Measurements from ENCODE around the gene ACOT8. TPM values are rescaled to one million over a fixed set of nuclear protein-coding genes. Genes with fewer than 3 reads are reported as not detected.

ACOT8 gene
- total RNA-seq, 1 experiment from 2014 or later, result 19.5 TPM

- Mint-ChIP-seq H3K27me3 (ENCODE audit: insufficient read depth, unreplicated experiment) (no peaks in the 10 kb centered on the region), H3K27ac (ENCODE audit: low read depth, unreplicated experiment) (no peak overlapping the region), H3K9me3 (ENCODE audit: unreplicated experiment) (no peaks in the 10 kb centered on the region), H3K36me3 (ENCODE audit: insufficient read depth, unreplicated experiment) (no peaks in the 10 kb centered on the region), H3K4me3 (ENCODE audit: unreplicated experiment) (no peak overlapping the region), H3K4me1 (ENCODE audit: insufficient read depth, unreplicated experiment) (peaks cover 8% of the 10 kb centered on the region)
- intact Hi-C loops (cut with micrococcal nuclease), result no loop called here
- ChIA-PET CTCF (no interaction called here), POLR2A (interaction anchor here (0.5 to 1.0 kb wide), 3 partner anchors 11 to 407 kb away, joined by 3 read pairs; no protein-coding TSS in a partner anchor)
- no TSS peak for BruUV-seq (replicated peaks)
- no peak for DNase-seq (ENCODE audit: unreplicated experiment)
- TF ChIP-seq CTCF (IDR thresholded peaks at IDR 0.05; ENCODE audit: unreplicated experiment), result no peak
These were observed 28.6 kb downstream of the ACOT8 start for GRCh38 chr20:45828589-45828988.

DNA sequence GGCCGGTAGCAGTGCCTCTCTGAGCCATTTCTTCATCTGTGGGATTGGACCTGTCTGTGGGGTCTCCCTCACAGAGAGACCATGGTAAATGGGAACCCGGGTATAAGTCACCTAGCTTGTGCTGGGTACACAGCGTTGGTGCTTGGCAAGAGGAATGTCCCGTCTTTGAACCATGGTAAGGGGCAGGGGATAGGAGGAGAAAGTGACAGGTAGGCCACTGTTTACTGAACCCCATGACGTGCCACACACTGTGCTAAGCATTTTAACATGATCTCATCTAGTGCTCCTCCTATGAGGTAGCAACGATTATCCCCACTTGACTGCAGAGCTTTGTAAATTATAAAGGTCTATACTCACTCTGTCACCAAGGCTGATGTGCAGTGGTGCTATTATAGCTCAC is 29.5 kb downstream of the ACOT8 start:
- no peak overlapping the region for H3K4me3 Mint-ChIP-seq (ENCODE audit: unreplicated experiment)
- ChIA-PET CTCF (no interaction called here), POLR2A (interaction anchor here (0.8 kb wide), 1 partner anchor 107 kb away, joined by 3 read pairs; the partner anchor contains the start of gene PCIF1)
- no peaks in the 10 kb centered on the region for H3K36me3 Mint-ChIP-seq (ENCODE audit: insufficient read depth, unreplicated experiment)
- H3K9me3 Mint-ChIP-seq (ENCODE audit: unreplicated experiment), result no peaks in the 10 kb centered on the region
- H3K27ac Mint-ChIP-seq (ENCODE audit: low read depth, unreplicated experiment), result no peak overlapping the region
- peaks cover under 1% of the 10 kb centered on the region for H3K4me1 Mint-ChIP-seq (ENCODE audit: insufficient read depth, unreplicated experiment)
- BruUV-seq (replicated peaks), result no TSS peak
- DNase-seq (ENCODE audit: unreplicated experiment), result no peak
- TF ChIP-seq CTCF (IDR thresholded peaks at IDR 0.05; ENCODE audit: unreplicated experiment), result no peak
- H3K27me3 Mint-ChIP-seq (ENCODE audit: insufficient read depth, unreplicated experiment), result no peaks in the 10 kb centered on the region
- intact Hi-C loops (cut with micrococcal nuclease), result no loop called here

DNA sequence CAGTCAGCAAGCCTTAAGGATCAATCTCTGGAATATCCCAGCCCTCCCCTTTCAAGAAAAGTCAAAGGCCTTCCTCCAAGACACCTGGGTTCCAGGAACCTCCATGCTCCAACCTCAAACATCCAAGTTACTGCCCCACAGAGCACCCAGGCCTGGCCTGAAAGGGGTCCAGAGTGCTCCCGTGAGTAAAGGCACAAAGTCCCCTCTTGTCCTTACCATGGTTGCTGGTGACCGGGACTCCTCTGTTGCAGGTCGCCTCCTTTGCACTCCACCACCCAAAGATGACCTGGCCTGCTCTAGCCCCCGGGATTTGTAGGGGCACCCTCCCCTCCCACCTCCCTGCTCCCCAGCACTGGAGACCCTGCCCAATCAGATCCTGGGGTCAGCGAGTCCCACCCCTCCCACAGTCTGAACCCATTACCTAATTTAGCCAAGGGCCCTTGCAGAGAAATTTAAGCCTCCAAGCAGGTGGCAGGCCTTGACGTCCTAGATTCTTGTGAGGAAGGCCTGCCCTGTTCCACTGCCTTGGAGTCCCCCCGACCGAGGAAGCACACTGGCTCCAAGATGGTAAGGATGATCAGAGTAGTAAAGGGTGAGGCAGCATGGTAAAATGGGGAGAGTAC is 30.1 kb downstream of the ACOT8 start, which contains the start of gene TNNC2:
TNNC2 (minus strand) TSS at position 283 of the 623 bp plus-strand sequence; CDS start at position 219, 64 bp downstream.
- Mint-ChIP-seq H3K9me3 (ENCODE audit: unreplicated experiment) (no peaks in the 10 kb centered on the region), H3K4me1 (ENCODE audit: insufficient read depth, unreplicated experiment) (peaks cover 5% of the 10 kb centered on the region), H3K27me3 (ENCODE audit: insufficient read depth, unreplicated experiment) (no peaks in the 10 kb centered on the region), H3K36me3 (ENCODE audit: insufficient read depth, unreplicated experiment) (no peaks in the 10 kb centered on the region), H3K4me3 (ENCODE audit: unreplicated experiment) (no peak within 1 kb of the TSS), H3K27ac (ENCODE audit: low read depth, unreplicated experiment) (no peak within 1 kb of the TSS)
- no peak for DNase-seq (ENCODE audit: unreplicated experiment)
- no peak for TF ChIP-seq CTCF (IDR thresholded peaks at IDR 0.05; ENCODE audit: unreplicated experiment)
- POLR2A ChIA-PET, result interaction anchor here (0.7 to 1.3 kb wide), 4 partner anchors 10 to 108 kb away, joined by 3 to 5 read pairs (median 3); partner anchors contain the start of genes PCIF1 and UBE2C
- intact Hi-C loops (cut with micrococcal nuclease), result no loop called here
- CTCF ChIA-PET, result interaction anchor here (1.7 kb wide), 1 partner anchor 28 kb away, joined by 12 read pairs; no protein-coding TSS in a partner anchor
- BruUV-seq (replicated peaks), result no TSS peak

DNA sequence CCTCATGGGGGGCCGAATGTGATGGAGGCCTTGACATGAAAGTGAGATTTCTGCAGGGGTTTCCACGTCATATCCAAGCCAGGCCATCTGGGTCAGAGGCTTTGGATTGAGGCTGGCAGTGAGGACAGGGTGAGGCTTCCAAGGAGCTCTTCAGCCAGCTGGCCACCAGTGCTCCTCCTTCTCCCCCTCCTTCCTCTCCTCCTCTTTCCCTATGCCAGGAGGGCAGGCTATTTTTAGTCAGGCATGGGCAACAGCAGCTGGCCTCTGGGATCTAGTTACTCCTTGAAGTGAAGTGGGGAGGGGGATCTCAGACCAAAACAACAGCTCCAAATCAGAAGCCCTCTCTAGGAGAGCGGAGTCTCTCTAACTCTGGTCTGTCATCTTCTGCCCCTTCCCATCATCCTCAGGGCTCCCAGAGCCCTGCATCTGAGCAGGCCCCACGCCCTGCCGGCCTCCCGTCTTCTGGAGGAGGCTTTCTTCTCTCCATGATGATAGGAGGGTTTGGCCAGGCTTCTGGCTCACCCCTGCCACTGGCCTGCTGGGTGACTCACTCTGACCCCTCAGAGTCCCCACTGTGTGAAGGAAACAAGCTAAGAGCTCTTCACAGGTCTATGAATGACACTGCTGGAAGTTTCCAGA is 30.7 kb downstream of the ACOT8 start:
- POLR2A ChIA-PET, result interaction anchor here (0.7 to 1.3 kb wide), 4 partner anchors 9 to 47 kb away, joined by 3 to 5 read pairs (median 3); partner anchors contain the start of gene UBE2C
- Mint-ChIP-seq H3K4me1 (ENCODE audit: insufficient read depth, unreplicated experiment) (peaks cover 5% of the 10 kb centered on the region), H3K36me3 (ENCODE audit: insufficient read depth, unreplicated experiment) (no peaks in the 10 kb centered on the region), H3K4me3 (ENCODE audit: unreplicated experiment) (no peak overlapping the region), H3K27ac (ENCODE audit: low read depth, unreplicated experiment) (no peak overlapping the region), H3K27me3 (ENCODE audit: insufficient read depth, unreplicated experiment) (peaks cover under 1% of the 10 kb centered on the region), H3K9me3 (ENCODE audit: unreplicated experiment) (no peaks in the 10 kb centered on the region)
- no peak for TF ChIP-seq CTCF (IDR thresholded peaks at IDR 0.05; ENCODE audit: unreplicated experiment)
- CTCF ChIA-PET, result interaction anchor here (0.5 to 1.7 kb wide), 2 partner anchors 27 to 190 kb away, joined by 3 to 12 read pairs; no protein-coding TSS in a partner anchor
- BruUV-seq (replicated peaks), result no TSS peak
- intact Hi-C loops (cut with micrococcal nuclease), result no loop called here
- DNase-seq (ENCODE audit: unreplicated experiment), result no peak

All from MCF 10A (cell line).